Ovary (tissue), 9 donors: ENCODE results near the gene SAMM50. TPM values are rescaled to one million over a fixed set of nuclear protein-coding genes. Genes with fewer than 3 reads are reported as not detected.

Experiments used
- DNase-seq, 5 donors: peaks; one replicate each; pipeline ENCODE4 v3.0.0-alpha.2; 2019 to 2020
- H3K27ac ChIP-seq, 2 donors: fragments of 200-600 bp; one replicate each; pipeline versions ENCODE4 v1.5.1 to v1.8.0; 2019 to 2022
- H3K27me3 ChIP-seq: fragments of 200-600 bp; one replicate; pipeline ENCODE4 v1.8.0; 2022
- H3K36me3 ChIP-seq: fragments of 200-600 bp; sonication (generic); one replicate; pipeline ENCODE4 v1.5.1; 2019
- H3K4me1 ChIP-seq: one replicate; pipeline ENCODE4 v1.8.1; 2013; ENCODE audit warnings: mild to moderate bottlenecking, moderate library complexity; ENCODE audit not compliant: insufficient read depth
- H3K4me3 ChIP-seq: fragments of 200-600 bp; sonication (generic); one replicate; pipeline ENCODE4 v1.5.1; 2017
- H3K9me3 ChIP-seq, 2 donors: fragments of 200-600 bp in 1 of 2; sonication (generic) in 1 of 2; one replicate each; pipeline versions ENCODE4 v1.5.1 to v1.8.1; 2013 to 2019; ENCODE audit warnings: mild to moderate bottlenecking in 1 of 2, moderate library complexity in 1 of 2
- EP300 ChIP-seq: sonication (generic); formaldehyde crosslinking; IDR thresholded peaks from one replicate; pipeline ENCODE4 v1.6.1; 2017; ENCODE audit warnings: antibody characterized with exemption
- POLR2A ChIP-seq: fragments of 450-650 bp; IDR thresholded peaks from one replicate; pipeline ENCODE4 v1.6.1; 2017; ENCODE audit warnings: antibody characterized with exemption, mild to moderate bottlenecking, moderate library complexity
- WGBS, 3 donors: extraction: QIAGEN DNeasy Blood & Tissue Kit in 1 of 3; methylation state at CpG; one replicate each; pipeline versions ENCODE4 v1.1.5 to v1.1.7; 2013 to 2017; 5-methylcytosine and 5-hydroxymethylcytosine counted together
- intact Hi-C, 4 donors: fragments of 100-400 bp; cut with DNase I; formaldehyde crosslinking; loops; one replicate each; pipeline versions ENCODE4 v1.11.0 to v1.15.1; 2022 to 2023
- polyA plus RNA-seq, 2 donors: library from polyadenylated mRNA; stranded (reverse); fragments of 200-250 nt in 1 of 2; fragments of 350-450 nt in 1 of 2; fragmentation: Illumina TruSeq in 1 of 2; extraction: RNeasy Lipid Tissue Mini Kit (QIAGEN cat#74804) in 1 of 2; gene quantifications; one replicate each; pipeline ENCODE4 v1.2.3, GENCODE V29; 2013 to 2014
- total RNA-seq, 7 donors: library from RNA; depleted of rRNA in 2 of 7; stranded (reverse); fragments of >200 nt in 2 of 7; fragmentation: NEBNext Ultra II Directional in 3 of 7; extraction: Animal tissue kit (Norgen Biotek cat#: 25700) in 3 of 7; gene quantifications; one replicate each; pipeline versions ENCODE4 v1.1.0 to v1.2.4, GENCODE V29; 2016 to 2023
- TF ChIP-seq, protein P1 (sequence below), 3 donors: fragments of 450-650 bp in 2 of 3; fragments of 200-600 bp in 1 of 3; IDR thresholded peaks; one replicate each; pipeline versions ENCODE4 v1.5.1 to v1.8.0; 2016 to 2022; ENCODE audit warnings: antibody characterized with exemption in 3 of 3, mild to moderate bottlenecking in 1 of 3
- donor health status: DM: no; HTN: no; CAD: no; lungs with moderate emphysema.
- donor health status: DM: no; HTN: no; CAD: no.
- donor health status: Bipolar disorder and iron deficiency.
- donor health status: DM: yes; HTN: yes; CAD: no.
- donor health status: DM: no; HTN: no; CAD: no.
- donor health status: DM: yes; HTN: yes; CAD: no.

SAMM50 gene
- total and polyA plus RNA-seq, 9 donors: 18.0 to 60.2 (median 42.4) TPM

DNA sequence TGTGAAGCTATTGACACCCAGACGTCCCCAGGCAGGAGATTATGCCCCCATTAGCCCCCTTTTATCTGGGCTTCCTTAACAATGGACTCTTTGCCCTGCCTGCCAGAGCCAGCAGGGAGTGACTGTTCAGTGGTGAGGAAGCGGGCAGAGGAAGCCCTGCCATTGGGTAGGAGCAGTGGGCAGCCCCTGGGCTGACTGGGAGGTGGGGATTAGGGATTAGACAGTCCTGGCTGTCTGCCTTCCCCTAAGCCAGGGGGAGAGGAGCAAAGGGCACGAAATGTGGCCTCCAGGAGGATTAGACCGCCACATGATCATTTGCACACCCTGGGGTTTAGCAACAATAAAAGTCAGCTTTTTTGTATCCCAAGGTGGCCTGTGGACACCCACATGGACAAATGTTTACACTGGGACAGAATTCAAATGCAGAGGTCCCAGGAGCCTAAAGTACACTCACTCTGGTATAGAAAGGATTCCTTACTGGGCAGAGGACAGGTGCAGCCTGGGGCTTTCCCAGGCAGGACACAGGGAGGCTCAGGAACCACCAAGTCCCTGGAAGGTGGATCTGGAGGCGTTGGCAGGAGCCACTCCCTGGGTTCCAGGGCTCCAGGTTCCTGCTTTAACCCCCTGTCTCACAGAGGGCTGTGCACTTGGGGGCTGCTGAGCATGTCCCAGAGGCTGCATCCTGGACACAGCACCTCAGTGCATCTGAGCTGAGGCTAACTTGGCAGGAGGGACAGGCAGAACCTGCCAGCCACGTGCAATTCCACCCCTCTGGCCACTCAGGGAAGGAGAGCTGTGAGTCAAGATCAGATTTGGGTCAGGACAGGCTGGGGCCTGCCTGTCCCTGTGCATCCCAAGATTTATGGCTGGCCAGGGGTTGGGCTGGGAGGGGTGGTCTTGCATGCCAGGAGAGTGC lies 29.6 kb upstream of the SAMM50 start:
- H3K4me3 ChIP-seq: no peak overlapping the region
- WGBS, 3 donors: 75 to 84% (median 76%) methylated on average over 6 of the region's 6 CpGs
- peaks cover 2% of the 10 kb centered on the region for H3K4me1 ChIP-seq
- DNase-seq: no peak
- no peaks in the 10 kb centered on the region for H3K27me3 ChIP-seq
- H3K36me3 ChIP-seq: no peaks in the 10 kb centered on the region
- no peak overlapping the region for H3K27ac ChIP-seq
- TF ChIP-seq POLR2A: no peak
- TF ChIP-seq, protein P1, sequence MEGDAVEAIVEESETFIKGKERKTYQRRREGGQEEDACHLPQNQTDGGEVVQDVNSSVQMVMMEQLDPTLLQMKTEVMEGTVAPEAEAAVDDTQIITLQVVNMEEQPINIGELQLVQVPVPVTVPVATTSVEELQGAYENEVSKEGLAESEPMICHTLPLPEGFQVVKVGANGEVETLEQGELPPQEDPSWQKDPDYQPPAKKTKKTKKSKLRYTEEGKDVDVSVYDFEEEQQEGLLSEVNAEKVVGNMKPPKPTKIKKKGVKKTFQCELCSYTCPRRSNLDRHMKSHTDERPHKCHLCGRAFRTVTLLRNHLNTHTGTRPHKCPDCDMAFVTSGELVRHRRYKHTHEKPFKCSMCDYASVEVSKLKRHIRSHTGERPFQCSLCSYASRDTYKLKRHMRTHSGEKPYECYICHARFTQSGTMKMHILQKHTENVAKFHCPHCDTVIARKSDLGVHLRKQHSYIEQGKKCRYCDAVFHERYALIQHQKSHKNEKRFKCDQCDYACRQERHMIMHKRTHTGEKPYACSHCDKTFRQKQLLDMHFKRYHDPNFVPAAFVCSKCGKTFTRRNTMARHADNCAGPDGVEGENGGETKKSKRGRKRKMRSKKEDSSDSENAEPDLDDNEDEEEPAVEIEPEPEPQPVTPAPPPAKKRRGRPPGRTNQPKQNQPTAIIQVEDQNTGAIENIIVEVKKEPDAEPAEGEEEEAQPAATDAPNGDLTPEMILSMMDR (IDR thresholded peaks at IDR 0.05): no peak
- no peak for TF ChIP-seq EP300
- no peaks in the 10 kb centered on the region for H3K9me3 ChIP-seq
- intact Hi-C loops: no loop called here

DNA sequence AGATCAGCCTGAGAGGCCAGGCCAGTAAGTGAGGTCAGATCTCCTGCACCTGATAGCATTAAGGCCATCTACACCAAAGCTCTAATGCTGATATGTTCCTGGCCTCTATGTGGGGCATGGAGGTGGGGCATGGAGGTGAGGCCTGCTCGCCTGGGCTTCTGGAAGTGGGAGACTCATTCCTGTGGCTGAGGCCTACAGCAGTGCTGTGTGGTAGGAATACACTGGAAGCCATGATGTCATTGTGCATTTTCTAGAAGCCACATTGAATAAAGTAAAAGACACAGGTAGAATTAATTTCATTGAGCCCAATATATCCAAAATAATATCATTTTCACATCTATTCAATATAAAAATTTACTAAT lies 28.9 kb upstream of the SAMM50 start:
- Histone ChIP-seq H3K4me3 (no peak overlapping the region), H3K9me3 (no peaks in the 10 kb centered on the region), H3K36me3 (no peaks in the 10 kb centered on the region), H3K27ac (no peak overlapping the region), H3K27me3 (no peaks in the 10 kb centered on the region), H3K4me1 (peaks cover 2% of the 10 kb centered on the region)
- whole genome bisulfite sequencing, 3 donors: 95 to 100% (median 100%) methylated on average over 1 of the region's 1 CpG
- DNase-seq: no peak
- intact Hi-C loops: no loop called here
- TF ChIP-seq EP300: no peak
- TF ChIP-seq POLR2A: no peak

DNA sequence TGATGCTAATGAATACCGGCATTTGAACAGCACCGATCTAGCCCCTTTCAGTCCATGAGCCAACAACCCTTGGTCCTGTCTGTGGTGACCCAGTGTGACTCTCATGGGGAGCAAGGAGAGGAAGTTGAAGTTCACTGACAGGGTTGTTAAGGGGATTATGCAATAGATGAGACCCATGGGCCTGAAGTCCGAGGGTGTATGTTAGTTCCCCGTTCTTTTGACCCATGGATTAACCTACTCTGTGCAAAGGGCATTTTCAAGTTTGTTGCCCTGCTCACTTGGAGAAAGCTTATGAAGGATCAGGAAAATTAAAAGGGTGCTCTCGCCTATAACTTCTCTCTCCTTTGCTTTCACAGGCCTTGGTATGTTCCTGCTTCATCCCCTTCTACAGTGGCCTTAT lies 26.8 kb upstream of the SAMM50 start:
- Histone ChIP-seq H3K4me1 (peaks cover 2% of the 10 kb centered on the region), H3K36me3 (no peaks in the 10 kb centered on the region), H3K27ac (no peak overlapping the region), H3K27me3 (no peaks in the 10 kb centered on the region), H3K4me3 (no peak overlapping the region), H3K9me3 (no peaks in the 10 kb centered on the region)
- DNase-seq: no peak
- TF ChIP-seq, protein P1 (IDR thresholded peaks at IDR 0.05): no peak
- TF ChIP-seq POLR2A (no peak), EP300 (no peak)
- intact Hi-C loops: no loop called here
- WGBS, 3 donors: 86 to 92% (median 91%) methylated on average over 5 of the region's 5 CpGs

GRCh38 chr22:43928908-43929307 lies 26.3 kb upstream of the SAMM50 start:
- 92 to 95% (median 92%) methylated on average over 6 of the region's 6 CpGs for WGBS, 3 donors
- no peak overlapping the region for H3K27ac ChIP-seq
- no peak for TF ChIP-seq EP300
- TF ChIP-seq, protein P1 (IDR thresholded peaks at IDR 0.05): no peak
- TF ChIP-seq POLR2A: no peak
- intact Hi-C loops: no loop called here
- H3K36me3 ChIP-seq: no peaks in the 10 kb centered on the region
- H3K27me3 ChIP-seq: no peaks in the 10 kb centered on the region
- no peak for DNase-seq
- no peaks in the 10 kb centered on the region for H3K9me3 ChIP-seq
- H3K4me3 ChIP-seq: no peak overlapping the region
- peaks cover under 1% of the 10 kb centered on the region for H3K4me1 ChIP-seq

DNA sequence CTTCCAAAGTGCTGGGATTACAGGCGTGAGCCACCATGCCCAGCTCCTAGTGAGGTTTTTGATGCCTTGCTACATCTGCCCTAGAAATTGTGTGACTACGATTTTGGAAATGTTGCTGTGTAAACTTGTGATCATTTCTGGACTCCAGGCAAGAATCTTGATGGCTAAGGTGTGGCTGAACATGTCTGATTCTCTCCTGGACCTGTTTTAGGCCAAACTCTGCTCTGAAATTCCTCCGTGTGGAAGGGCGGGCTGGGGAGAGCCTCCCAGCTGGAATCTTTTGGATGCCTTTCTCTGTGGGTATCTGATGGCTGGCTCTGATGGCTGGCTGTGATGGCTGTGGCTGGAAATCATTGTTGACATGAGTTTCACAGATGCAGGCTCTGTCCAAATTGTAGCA lies 23.5 kb upstream of the SAMM50 start:
- WGBS, 3 donors: 68 to 83% (median 71%) methylated on average over 4 of the region's 4 CpGs
- no peak for DNase-seq
- H3K4me3 ChIP-seq: no peak overlapping the region
- no peaks in the 10 kb centered on the region for H3K9me3 ChIP-seq
- no peak overlapping the region for H3K27ac ChIP-seq
- no peak for TF ChIP-seq POLR2A
- TF ChIP-seq, protein P1 (IDR thresholded peaks at IDR 0.05): no peak
- TF ChIP-seq EP300: no peak
- no peaks in the 10 kb centered on the region for H3K36me3 ChIP-seq
- intact Hi-C loops: no loop called here
- no peaks in the 10 kb centered on the region for H3K4me1 ChIP-seq
- H3K27me3 ChIP-seq: no peaks in the 10 kb centered on the region
